H1 (cell line): ENCODE measurements around the gene NDEL1. TPM values are rescaled to one million over a fixed set of nuclear protein-coding genes. Genes with fewer than 3 reads are reported as not detected.

Experiments used
- CTCF ChIA-PET: fragments of 300-600 bp; sonication (Branson Sonifier 250); formaldehyde crosslinking; loops from one replicate; lab custom pipeline; 2021; ENCODE audit not compliant: partially characterized antibody; lab: Charles Lee
- POLR2A ChIA-PET: fragments of 300-600 bp; sonication (Branson Sonifier 250); formaldehyde crosslinking; loops from one replicate; lab custom pipeline; 2021; ENCODE audit warnings: inconsistent platforms; ENCODE audit not compliant: partially characterized antibody; lab: Charles Lee
- DNase-seq, 2 experiments: peaks; one replicate each; pipeline versions ENCODE4 v3.0.0 to v3.0.0-alpha.2; 2010 to 2022; ENCODE audit warnings: low spot score in 2 of 2, low read depth in 1 of 2, mixed read lengths in 1 of 2
- FAIRE-seq: peaks from 2 replicates; lab custom pipeline; 2011; peaks lifted over from hg19 to GRCh38; lab: Jason Lieb, UNC
- H2AFZ ChIP-seq: 2 replicates; pipeline ENCODE4 v1.8.1; 2012; ENCODE audit warnings: low read length, inconsistent platforms
- H2AK5ac ChIP-seq: 2 replicates; pipeline ENCODE4 v1.6.1; 2013; ENCODE audit warnings: low read depth, low read length
- H2BK120ac ChIP-seq: replicated peaks from 2 replicates; pipeline ENCODE3; 2013; ENCODE audit warnings: low read depth, low read length, inconsistent platforms
- H2BK12ac ChIP-seq: 2 replicates; pipeline ENCODE4 v1.6.1; 2013; ENCODE audit warnings: low read depth, low read length
- H2BK15ac ChIP-seq: 2 replicates; pipeline ENCODE4 v1.6.1; 2013; ENCODE audit warnings: low read length
- H2BK20ac ChIP-seq: 2 replicates; pipeline ENCODE4 v1.6.1; 2013; ENCODE audit warnings: low read length
- H2BK5ac ChIP-seq: 2 replicates; pipeline ENCODE4 v1.6.1; 2013; ENCODE audit warnings: low read depth, low read length
- H3K14ac ChIP-seq: 2 replicates; pipeline ENCODE4 v1.6.1; 2013; ENCODE audit warnings: inconsistent platforms; ENCODE audit not compliant: insufficient read length
- H3K18ac ChIP-seq: 2 replicates; pipeline ENCODE4 v1.6.1; 2013; ENCODE audit warnings: low read length; ENCODE audit errors: extremely low read depth
- H3K23ac ChIP-seq: 2 replicates; pipeline ENCODE4 v1.6.1; 2013; ENCODE audit warnings: inconsistent platforms; ENCODE audit not compliant: insufficient read length
- H3K23me2 ChIP-seq: 2 replicates; pipeline ENCODE4 v1.6.1; 2013; ENCODE audit warnings: low read depth, low read length
- H3K27ac ChIP-seq: 2 replicates; pipeline ENCODE4 v1.6.1; 2011; ENCODE audit warnings: low read depth, low read length, inconsistent platforms
- H3K27me3 ChIP-seq, 4 experiments: replicated peaks in 1 of 4; 1 replicate in 1 of 4; 2 replicates in 3 of 4; pipeline versions ENCODE4 v1.6.1 to v1.8.1; 2011 to 2013; ENCODE audit warnings: low read length in 3 of 4, mild to moderate bottlenecking in 3 of 4, inconsistent platforms in 2 of 4, mixed read lengths in 2 of 4, moderate library complexity in 1 of 4; ENCODE audit not compliant: control insufficient read depth in 3 of 4, insufficient read depth in 3 of 4; ENCODE audit errors: extremely low read depth in 1 of 4
- H3K36me3 ChIP-seq, 4 experiments: 2 replicates each; pipeline versions ENCODE4 v1.6.1 to v1.8.1; 2011 to 2013; ENCODE audit warnings: mild to moderate bottlenecking in 4 of 4, low read length in 3 of 4, moderate library complexity in 2 of 4, control low read depth in 1 of 4, inconsistent platforms in 1 of 4; ENCODE audit not compliant: insufficient read depth in 4 of 4, control insufficient read depth in 2 of 4
- H3K4ac ChIP-seq: replicated peaks from 2 replicates; pipeline ENCODE3; 2013; ENCODE audit warnings: low read length, low read depth, mixed read lengths, inconsistent platforms; ENCODE audit not compliant: insufficient read length
- H3K4me1 ChIP-seq, 4 experiments: replicated peaks in 1 of 4; 1 replicate in 1 of 4; 2 replicates in 3 of 4; pipeline versions ENCODE4 v1.6.1 to v1.8.1; 2011 to 2013; ENCODE audit warnings: low read length in 3 of 4, inconsistent platforms in 2 of 4, mixed read lengths in 1 of 4; ENCODE audit not compliant: insufficient read depth in 4 of 4, control insufficient read depth in 3 of 4
- H3K4me2 ChIP-seq, 2 experiments: 2 replicates each; pipeline versions ENCODE4 v1.6.1 to v1.8.1; 2011 to 2013; ENCODE audit warnings: low read depth in 2 of 2, low read length in 2 of 2, control low read depth in 1 of 2, inconsistent platforms in 1 of 2, mild to moderate bottlenecking in 1 of 2; ENCODE audit not compliant: insufficient read depth in 1 of 2
- H3K4me3 ChIP-seq, 4 experiments: fragments of 200-600, 300-600 bp in 1 of 4; sonication (generic), shearing (Covaris generic), sonication (Bioruptor Twin) in 1 of 4; 2 replicates each; pipeline versions ENCODE4 v1.5.1 to v1.8.1; 2011 to 2016; ENCODE audit warnings: low read length in 4 of 4, low read depth in 3 of 4, control low read depth in 2 of 4, inconsistent platforms in 2 of 4, mild to moderate bottlenecking in 2 of 4, mixed read lengths in 1 of 4, moderate library complexity in 1 of 4; ENCODE audit not compliant: insufficient read depth in 2 of 4; ENCODE audit errors: extremely low read depth in 1 of 4
- H3K56ac ChIP-seq: replicated peaks from 2 replicates; pipeline ENCODE3; 2013; ENCODE audit warnings: low read depth, mild to moderate bottlenecking, mixed read lengths, low read length, inconsistent platforms; ENCODE audit not compliant: insufficient read length
- H3K79me1 ChIP-seq: 2 replicates; pipeline ENCODE4 v1.6.1; 2013; ENCODE audit warnings: low read depth, low read length, control low read depth
- H3K79me2 ChIP-seq, 2 experiments: 2 replicates each; pipeline versions ENCODE4 v1.6.1 to v1.8.1; 2012 to 2013; ENCODE audit warnings: low read length in 2 of 2, mild to moderate bottlenecking in 2 of 2, inconsistent platforms in 1 of 2; ENCODE audit not compliant: insufficient read depth in 2 of 2, control insufficient read depth in 1 of 2
- H3K9ac ChIP-seq, 4 experiments: replicated peaks in 1 of 4; 1 replicate in 1 of 4; 2 replicates in 3 of 4; pipeline versions ENCODE4 v1.6.1 to v1.8.1; 2011 to 2013; ENCODE audit warnings: low read depth in 3 of 4, low read length in 3 of 4, control low read depth in 2 of 4, mild to moderate bottlenecking in 2 of 4, moderate library complexity in 2 of 4, inconsistent platforms in 1 of 4; ENCODE audit errors: extremely low read depth in 1 of 4
- H3K9me3 ChIP-seq, 2 experiments: 2 replicates each; pipeline versions ENCODE4 v1.6.1 to v1.8.1; 2012 to 2013; ENCODE audit warnings: mild to moderate bottlenecking in 2 of 2, moderate library complexity in 2 of 2, control low read depth in 1 of 2, inconsistent platforms in 1 of 2, low read depth in 1 of 2, low read length in 1 of 2, mixed read lengths in 1 of 2; ENCODE audit not compliant: insufficient read depth in 2 of 2
- H4K20me1 ChIP-seq, 2 experiments: replicated peaks in 1 of 2; 2 replicates each; pipeline versions ENCODE3 to v1.8.1; 2011 to 2013; ENCODE audit warnings: inconsistent platforms in 2 of 2, low read length in 2 of 2, mild to moderate bottlenecking in 1 of 2; ENCODE audit not compliant: insufficient read depth in 2 of 2, control insufficient read depth in 1 of 2
- H4K5ac ChIP-seq: 2 replicates; pipeline ENCODE4 v1.6.1; 2013; ENCODE audit warnings: low read length, low read depth, mixed read lengths, inconsistent platforms; ENCODE audit not compliant: insufficient read length
- H4K8ac ChIP-seq: 2 replicates; pipeline ENCODE4 v1.8.0; 2013; ENCODE audit warnings: mild to moderate bottlenecking, moderate library complexity, low read length, inconsistent platforms; ENCODE audit not compliant: insufficient read depth; ENCODE audit errors: extremely low read depth
- H4K91ac ChIP-seq: replicated peaks from 2 replicates; pipeline ENCODE3; 2013; ENCODE audit warnings: low read length, mixed read lengths, inconsistent platforms; ENCODE audit not compliant: insufficient read length
- CBX8 ChIP-seq: fragments of 300-800, 300-1000 bp; sonication (generic); IDR thresholded peaks from 2 replicates; pipeline ENCODE4 v1.7.1; 2016; ENCODE audit warnings: low read depth, low read length, borderline replicate concordance
- HDAC2 ChIP-seq, 2 experiments: fragments of 300-600 bp in 1 of 2; sonication (generic) in 1 of 2; IDR thresholded peaks; 2 replicates each; pipeline ENCODE4 v1.6.1; 2011 to 2012; ENCODE audit warnings: low read depth in 2 of 2, low read length in 2 of 2, mild to moderate bottlenecking in 2 of 2, moderate library complexity in 2 of 2, borderline replicate concordance in 1 of 2, inconsistent platforms in 1 of 2
- NANOG ChIP-seq: IDR thresholded peaks from 2 replicates; pipeline ENCODE4 v1.6.1; 2011; ENCODE audit warnings: low read length, low read depth, mild to moderate bottlenecking, inconsistent platforms; ENCODE audit not compliant: insufficient read depth, poor library complexity, severe bottlenecking
- RNF2 ChIP-seq: fragments of 200-900, 300-1000 bp; sonication (generic); IDR thresholded peaks from 2 replicates; pipeline ENCODE4 v1.7.1; 2016; ENCODE audit warnings: borderline replicate concordance, low read depth, mild to moderate bottlenecking, antibody characterized with exemption, low read length; ENCODE audit not compliant: poor library complexity, severe bottlenecking; ENCODE audit errors: missing control alignments
- TCF12 ChIP-seq: IDR thresholded peaks from 2 replicates; pipeline ENCODE4 v1.6.1; 2011; ENCODE audit warnings: low read depth, mild to moderate bottlenecking, low read length
- WGBS, 2 experiments: shearing (Covaris generic) in 1 of 2; methylation state at CpG; one replicate each; pipeline versions ENCODE4 v1.1.6 to v1.1.7; 2013 to 2015; ENCODE audit warnings: low lambda C conversion rate in 2 of 2, mixed read lengths in 2 of 2, inconsistent platforms in 1 of 2, low coverage in 1 of 2, missing lambda C conversion rate in 1 of 2; ENCODE audit not compliant: insufficient replicate concordance in 2 of 2, insufficient coverage in 1 of 2, insufficient read length in 1 of 2; ENCODE audit errors: extremely low coverage in 1 of 2, missing lambda C conversion rate in 1 of 2; 5-methylcytosine and 5-hydroxymethylcytosine counted together
- polyA plus RNA-seq, 7 experiments: library from polyadenylated mRNA; depleted of rRNA in 3 of 7; stranded (reverse) in 5 of 7; unstranded in 2 of 7; fragments of >200 nt in 5 of 7; fragments of 200-250 nt in 2 of 7; gene quantifications; 1 replicate in 5 of 7; 2 replicates in 1 of 7; 4 replicates in 1 of 7; pipeline versions ENCODE4 v1.2.1 to v1.2.3, GENCODE V29; 2011 to 2013; ENCODE audit warnings: missing spikeins in 2 of 7, mixed read lengths in 2 of 7
- total RNA-seq: library from RNA; stranded (reverse); fragmentation: NEBNext Ultra II Directional; extraction: Animal tissue kit (Norgen Biotek cat#: 25700); gene quantifications from 2 replicates; pipeline ENCODE4 v1.2.1, GENCODE V29; 2021

NDEL1 gene
- total and polyA plus RNA-seq, 2 of the 8 experiments (the other 6 are each of a cell fraction or from before 2014, with no cell fraction given), result 31.1 to 32.9 TPM

DNA sequence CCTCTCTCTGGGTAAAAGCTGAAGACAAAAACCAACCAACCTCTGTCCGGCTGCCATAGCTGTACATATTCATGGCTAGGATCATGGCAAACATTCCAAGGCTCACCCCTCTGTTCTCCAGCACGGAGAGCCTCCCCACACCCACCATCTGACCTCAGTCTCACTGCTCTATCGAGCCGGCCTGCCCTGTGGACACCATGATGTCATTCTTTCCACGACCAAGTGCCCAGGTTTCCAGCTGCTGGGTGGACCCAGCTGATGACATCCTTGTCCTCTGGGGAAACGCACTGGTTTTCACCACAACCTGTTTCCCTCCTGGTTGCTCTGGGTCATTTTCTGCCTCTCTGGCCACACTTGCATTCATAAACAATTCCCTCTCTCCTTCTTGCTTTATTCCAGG, 67.7 kb downstream of the NDEL1 start:
- H4K91ac ChIP-seq, result no peak overlapping the region
- no peaks in the 10 kb centered on the region for H3K4me1 ChIP-seq
- FAIRE-seq, result no peak
- H2AK5ac ChIP-seq, result no peak overlapping the region
- H3K4me2 ChIP-seq, result no peak overlapping the region
- no peaks in the 10 kb centered on the region for H3K79me2 ChIP-seq
- H3K4ac ChIP-seq, result no peak overlapping the region
- H3K4me3 ChIP-seq, result no peak overlapping the region
- DNase-seq, result no peak
- no peaks in the 10 kb centered on the region for H3K23me2 ChIP-seq
- H3K9me3 ChIP-seq, result no peaks in the 10 kb centered on the region
- H3K36me3 ChIP-seq, result peaks cover 64 to 93% (median 84%) of the 10 kb centered on the region in 4 experiments
- WGBS, 2 experiments, result 88% methylated on average over 6 of the region's 6 CpGs; no CpG with 5 or more reads in 1 of the 2 experiments
- no peak overlapping the region for H4K5ac ChIP-seq
- no peak overlapping the region for H2BK5ac ChIP-seq
- POLR2A ChIA-PET, result interaction anchor here (1.5 kb wide), 1 partner anchor 11 kb away, joined by 3 read pairs; no protein-coding TSS in a partner anchor
- H4K8ac ChIP-seq, result peak overlapping the region; percentile 9; the same call in 1 of the 2 replicates
- TF ChIP-seq CBX8, result no peak
- no peak for TF ChIP-seq NANOG
- TF ChIP-seq RNF2, result no peak
- no peak for TF ChIP-seq TCF12
- TF ChIP-seq HDAC2 (IDR thresholded peaks at IDR 0.05; ENCODE audit: borderline replicate concordance in 1 of 2, low read depth in 2 of 2, low read length in 2 of 2), result no peak
- TF ChIP-seq, all 59 proteins: peak for 0
- no peak overlapping the region for H3K14ac ChIP-seq
- H2BK15ac ChIP-seq, result no peak overlapping the region
- no peak overlapping the region for H3K56ac ChIP-seq
- H3K9ac ChIP-seq, result no peak overlapping the region
- no peak overlapping the region for H2BK20ac ChIP-seq
- CTCF ChIA-PET, result no interaction called here
- H2BK120ac ChIP-seq, result no peak overlapping the region
- no peaks in the 10 kb centered on the region; the same call in 1 of the 2 replicates for H3K79me1 ChIP-seq
- peaks cover 4 to 8% of the 10 kb centered on the region in 2 experiments for H4K20me1 ChIP-seq
- no peak overlapping the region for H2AFZ ChIP-seq
- no peak overlapping the region for H3K27ac ChIP-seq
- no peaks in the 10 kb centered on the region for H3K27me3 ChIP-seq
- H3K23ac ChIP-seq, result no peak overlapping the region
- no peak overlapping the region for H3K18ac ChIP-seq
- no peak overlapping the region for H2BK12ac ChIP-seq
